Stomach (tissue), 4 donors: ENCODE measurements around the gene IQCM.

ENCODE experiments used
- EP300 ChIP-seq: sonication (generic); formaldehyde crosslinking; IDR thresholded peaks from one replicate; pipeline ENCODE4 v1.6.1; 2017; ENCODE audit warnings: antibody characterized with exemption
- POLR2A ChIP-seq, 4 donors: fragments of 450-650 bp; IDR thresholded peaks; one replicate each; pipeline ENCODE4 v1.6.1; 2016; ENCODE audit warnings: antibody characterized with exemption in 4 of 4, control low read depth in 2 of 4, mild to moderate bottlenecking in 1 of 4, moderate library complexity in 1 of 4
- POLR2AphosphoS5 ChIP-seq, 3 donors: sonication (generic); formaldehyde crosslinking; IDR thresholded peaks; one replicate each; pipeline ENCODE4 v1.6.1; 2016; ENCODE audit warnings: antibody characterized with exemption in 3 of 3

GRCh38 chr4:149645790-149646189 is 169.9 kb downstream of the IQCM start:
- no peak for TF ChIP-seq POLR2AphosphoS5 (IDR thresholded peaks at IDR 0.05)
- no peak for TF ChIP-seq EP300
- no peak for TF ChIP-seq POLR2A (IDR thresholded peaks at IDR 0.05)
